ENCODE data around the gene FBXO22.

- TF ChIP-seq CTCF (IDR thresholded peaks at IDR 0.05) = no peak
- TF ChIP-seq POLR2A (IDR thresholded peaks at IDR 0.05) = no peak
These were observed 78.8 kb downstream of the FBXO22 start for GRCh38 chr15:75982468-75982867.
